ENCODE measurements around the gene THOC5.
A peak's percentile ranks its signal among the peaks of the same experiment; 100 is the strongest.
"Not testable (repeated sequence)": the region's sequence is repeated elsewhere in the genome, so short reads cannot be mapped to it uniquely, and the experiment has no call there.

Gene THOC5

DNA sequence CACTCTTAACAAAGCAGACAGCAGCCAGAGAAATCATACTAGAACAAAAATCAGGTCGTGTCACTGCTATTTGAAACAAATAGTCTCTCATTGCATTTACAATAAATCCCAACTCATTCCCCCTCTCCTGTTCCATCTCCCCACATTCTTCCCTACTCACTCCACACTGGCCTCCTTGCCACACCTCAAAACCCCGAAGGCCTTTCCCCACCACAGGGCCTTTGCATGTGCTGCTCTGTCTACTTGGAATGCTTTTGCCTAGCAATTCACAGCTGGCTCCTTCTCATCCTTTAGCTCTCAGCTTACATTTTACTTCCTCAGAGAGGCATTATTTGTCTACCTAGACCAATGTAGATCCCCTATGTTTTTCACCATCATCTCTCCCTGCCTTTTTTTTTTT is 6.3 kb upstream of the THOC5 start:
- DNase-seq: no peak

DNA sequence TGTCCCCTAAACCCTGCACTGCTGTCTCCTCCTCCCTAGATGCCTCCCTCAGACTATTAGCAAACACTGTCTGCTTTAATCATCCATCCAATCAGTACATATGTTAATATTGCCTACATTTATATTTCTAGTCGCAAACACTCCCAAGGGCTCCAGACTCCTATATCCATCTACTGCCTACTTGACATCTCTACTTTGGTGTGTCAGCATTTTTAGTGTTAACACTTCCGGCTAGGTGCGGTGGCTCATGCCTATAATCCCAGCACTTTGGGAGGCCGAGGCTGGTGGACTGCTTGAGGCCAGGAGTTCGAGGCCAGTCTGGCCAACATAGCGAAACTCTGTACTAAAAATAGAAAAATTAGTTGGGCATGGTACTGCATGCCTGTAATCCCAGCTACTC is 5.5 kb upstream of the THOC5 start:
- DNase-seq: no peak

GRCh38 chr22:29555065-29555644 is 1.6 kb upstream of the THOC5 start:
- no peak for DNase-seq

- DNase-seq: not testable (repeated sequence)
These were observed 1.2 kb downstream of the THOC5 start for GRCh38 chr22:29552357-29552756.

DNA sequence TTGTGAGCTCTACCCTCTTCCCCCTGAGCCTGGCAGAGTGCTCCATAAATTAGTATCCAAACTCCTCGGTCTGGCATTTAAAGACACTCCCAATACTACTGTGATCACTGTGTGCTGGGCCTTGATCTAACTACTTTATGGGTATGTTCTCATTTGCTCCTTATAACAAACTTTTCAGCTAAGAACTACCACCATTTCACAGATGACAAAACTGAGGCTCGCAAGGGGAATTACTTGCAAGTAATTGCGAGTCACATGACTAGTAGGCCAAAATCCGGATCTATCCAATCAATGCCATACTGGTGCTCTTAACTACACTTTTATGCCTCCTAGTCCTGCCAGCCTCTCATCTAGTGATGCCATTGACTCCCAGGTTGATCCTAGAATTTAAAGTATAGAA is 3.6 kb downstream of the THOC5 start:
- no peak for DNase-seq

DNA sequence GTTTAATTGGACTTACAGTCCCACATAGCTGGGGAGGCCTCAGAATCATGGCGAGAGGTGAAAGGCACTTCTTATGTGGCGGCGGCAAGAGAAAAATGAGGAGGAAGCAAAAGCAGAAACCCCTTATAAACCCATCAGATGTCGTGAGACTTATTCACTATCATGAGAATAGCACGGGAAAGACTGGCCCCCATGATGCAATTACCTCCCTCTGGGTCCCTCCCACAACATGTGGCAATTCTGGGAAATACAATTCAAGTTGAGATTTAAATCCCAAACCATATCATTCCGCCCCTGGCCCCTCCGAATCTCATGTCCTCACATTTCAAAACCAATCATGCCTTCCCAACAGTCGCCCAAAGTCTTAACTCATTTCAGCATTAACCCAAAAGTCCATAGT is 8.5 kb downstream of the THOC5 start:
- DNase-seq: not testable (repeated sequence)

GRCh38 chr22:29541845-29542244 is 11.7 kb downstream of the THOC5 start:
- no peak for DNase-seq

- no peak for DNase-seq
These were observed 14.5 kb downstream of the THOC5 start for GRCh38 chr22:29539105-29539504.

- DNase-seq: no peak
These were observed 17.1 kb downstream of the THOC5 start for GRCh38 chr22:29536411-29536810.

DNA sequence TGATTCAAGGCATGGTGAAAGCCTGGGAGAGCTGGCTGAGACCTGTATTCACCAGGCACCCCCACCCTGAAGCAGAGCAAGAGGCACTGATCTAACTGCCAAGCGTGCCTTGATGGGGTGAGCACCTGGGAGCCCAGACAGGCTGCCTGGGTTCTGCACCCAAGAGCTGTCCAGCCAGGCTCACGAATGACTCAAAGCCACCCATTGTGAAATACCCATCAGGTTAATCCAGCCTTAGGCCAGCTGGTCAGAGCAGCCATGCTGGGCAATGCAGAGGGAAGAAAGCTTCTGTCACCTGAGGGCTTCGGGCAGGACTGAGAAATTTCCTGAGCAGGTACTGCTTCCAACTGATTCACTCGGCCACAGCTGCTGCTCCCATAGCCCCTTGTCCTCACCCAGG is 22.1 kb downstream of the THOC5 start:
- DNase-seq: no peak

- no peak for DNase-seq
These were observed 22.8 kb downstream of the THOC5 start for GRCh38 chr22:29530716-29531115.

GRCh38 chr22:29528144-29528543 is 25.4 kb downstream of the THOC5 start:
- no peak for DNase-seq

GRCh38 chr22:29524442-29525191 is 28.9 kb downstream of the THOC5 start:
- peak; percentile 30 for DNase-seq

GRCh38 chr22:29523761-29524160 is 29.8 kb downstream of the THOC5 start:
- no peak for DNase-seq

DNA sequence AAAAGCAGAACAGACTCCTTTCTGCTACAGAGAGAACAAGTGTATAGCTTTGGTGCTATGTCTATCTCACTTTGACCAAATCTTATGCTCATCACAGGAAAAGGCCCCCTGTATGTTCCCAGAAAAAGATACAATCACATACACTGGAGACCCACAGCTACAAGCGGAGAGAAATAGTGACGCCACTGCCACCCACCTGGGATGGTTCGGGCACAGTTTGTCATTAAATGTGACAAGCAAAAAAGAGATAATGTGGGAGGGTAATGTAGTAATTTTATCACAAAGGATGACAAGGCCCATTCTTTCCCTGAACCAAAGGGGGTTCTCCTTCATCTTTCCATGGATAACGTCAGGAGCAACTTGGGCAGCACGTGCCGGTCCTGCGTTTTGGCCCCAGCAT is 32.0 kb downstream of the THOC5 start:
- no peak for DNase-seq

DNA sequence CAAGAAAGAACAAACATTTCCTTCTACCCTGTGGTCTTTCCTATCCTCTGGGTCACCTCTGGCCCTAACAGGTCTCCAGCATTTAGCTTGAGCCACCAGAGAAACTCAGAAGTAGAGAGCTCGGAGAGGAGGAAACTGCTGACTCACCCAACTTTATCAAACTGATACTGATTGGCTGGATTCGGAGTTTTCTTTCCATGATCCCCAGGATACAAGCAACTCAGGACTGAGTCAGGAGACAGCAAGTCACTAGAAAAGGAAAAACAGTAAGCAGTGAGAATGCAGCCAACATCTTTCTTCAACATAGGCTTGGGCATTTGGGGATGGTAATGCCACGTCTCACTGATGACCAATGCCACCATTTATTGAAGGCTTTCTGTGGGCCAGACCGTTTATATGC is 32.7 kb downstream of the THOC5 start:
- no peak for DNase-seq

DNA sequence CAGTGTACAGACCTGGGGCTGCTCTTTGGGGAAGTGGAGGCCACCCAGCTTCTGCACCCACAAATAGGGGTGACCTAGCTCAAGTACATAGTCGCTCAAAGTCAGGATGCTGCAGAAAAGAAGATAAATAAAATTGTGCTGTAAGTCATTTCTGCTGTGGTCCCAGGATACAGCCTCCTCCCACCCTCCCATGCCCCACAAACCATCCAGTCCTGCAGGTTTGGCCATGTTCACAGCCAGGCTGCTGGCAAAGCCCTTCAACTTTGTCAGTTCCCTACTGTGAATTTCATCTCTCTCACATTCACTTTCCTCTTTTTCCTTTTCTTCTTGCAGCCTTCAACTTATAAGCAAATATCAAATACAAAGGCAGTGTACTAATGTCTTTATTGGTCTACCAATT is 33.6 kb downstream of the THOC5 start:
- DNase-seq: no peak

DNA sequence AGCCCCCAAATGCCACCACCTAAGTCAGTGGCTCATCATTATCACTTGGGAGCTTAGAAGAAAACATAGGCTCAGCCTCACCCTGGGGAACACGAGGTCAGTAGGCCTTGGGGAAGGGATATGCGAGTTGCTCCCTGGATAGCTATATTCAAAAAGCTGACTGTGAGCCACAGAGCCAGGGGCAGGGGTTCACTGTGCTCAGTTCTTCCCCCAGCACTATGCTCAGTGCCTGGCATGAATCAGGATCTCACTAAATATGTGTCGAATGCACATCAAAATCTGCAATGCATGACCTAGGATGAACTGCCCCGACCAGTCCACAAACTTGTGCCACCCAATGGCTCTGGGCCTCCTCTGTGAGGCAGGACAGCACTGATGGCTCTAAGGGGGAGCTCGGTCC is 35.1 kb downstream of the THOC5 start:
- DNase-seq: no peak

GRCh38 chr22:29517215-29517908 is 36.2 kb downstream of the THOC5 start:
- no peak for DNase-seq

DNA sequence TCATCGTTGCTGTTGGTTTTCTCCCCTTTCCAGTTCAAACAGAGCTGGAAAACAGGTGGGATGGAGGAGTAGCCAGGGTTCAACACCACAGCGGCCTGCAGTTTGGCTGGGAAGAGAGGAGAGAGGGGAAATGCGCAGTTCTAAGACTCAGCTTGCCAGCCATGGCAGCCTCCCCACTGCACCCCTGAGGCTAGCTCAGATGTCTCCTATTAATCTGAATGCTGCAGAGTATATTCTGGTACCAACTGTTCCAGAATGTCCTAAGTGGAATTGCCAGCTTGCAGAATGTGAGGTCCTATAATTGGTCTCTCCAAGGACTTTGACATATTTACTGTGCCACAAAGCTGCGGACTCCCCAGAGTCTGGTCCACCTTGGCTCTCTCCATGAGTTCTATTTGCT is 41.5 kb downstream of the THOC5 start:
- DNase-seq: no peak

- no peak for DNase-seq
These were observed 42.3 kb downstream of the THOC5 start for GRCh38 chr22:29511126-29511862.

GRCh38 chr22:29510542-29510941 is 43.0 kb downstream of the THOC5 start:
- DNase-seq: no peak

- no peak for DNase-seq
These were observed 43.7 kb downstream of the THOC5 start for GRCh38 chr22:29509815-29510214.

- no peak for DNase-seq
These were observed 44.3 kb downstream of the THOC5 start for GRCh38 chr22:29509298-29509697.
